PFSK-1 (cell line): ENCODE measurements around the gene OR52K2. TPM values are rescaled to one million over a fixed set of nuclear protein-coding genes. Genes with fewer than 3 reads are reported as not detected.

ENCODE experiments used
- FOXP2 ChIP-seq: optimal IDR thresholded peaks from 2 replicates; pipeline ENCODE3; 2011; ENCODE audit warnings: borderline replicate concordance, control low read depth, inconsistent platforms; ENCODE audit not compliant: insufficient read depth; ENCODE audit errors: extremely low read length, extremely low read depth
- POLR2AphosphoS5 ChIP-seq: IDR thresholded peaks from 2 replicates; pipeline ENCODE4 v1.6.1; 2012; ENCODE audit warnings: low read depth, mild to moderate bottlenecking, control low read depth, low read length, moderate library complexity
- SIN3A ChIP-seq: IDR thresholded peaks from 2 replicates; pipeline ENCODE4 v1.6.1; 2012; ENCODE audit warnings: mild to moderate bottlenecking, low read length, moderate library complexity, borderline replicate concordance; ENCODE audit not compliant: insufficient read depth
- TAF1 ChIP-seq: IDR thresholded peaks from 2 replicates; pipeline ENCODE4 v1.6.1; 2012; ENCODE audit warnings: low read length, control low read depth, borderline replicate concordance; ENCODE audit not compliant: insufficient read depth
- polyA plus RNA-seq: library from polyadenylated mRNA; unstranded; fragments of >200 nt; gene quantifications from one replicate; pipeline ENCODE4 v1.2.1, GENCODE V29; 2012; ENCODE audit warnings: low read depth, missing spikeins; ENCODE audit not compliant: insufficient read length
- TF ChIP-seq, protein P1 (sequence below), 2 experiments: IDR thresholded peaks; 2 replicates each; pipeline versions ENCODE4 v1.6.1 to v1.8.0; 2011 to 2012; ENCODE audit warnings: low read depth in 2 of 2, low read length in 2 of 2, control low read depth in 1 of 2, inconsistent platforms in 1 of 2, mild to moderate bottlenecking in 1 of 2, moderate library complexity in 1 of 2; ENCODE audit not compliant: insufficient read depth in 1 of 2

Gene OR52K2
- not detected for polyA plus RNA-seq

DNA sequence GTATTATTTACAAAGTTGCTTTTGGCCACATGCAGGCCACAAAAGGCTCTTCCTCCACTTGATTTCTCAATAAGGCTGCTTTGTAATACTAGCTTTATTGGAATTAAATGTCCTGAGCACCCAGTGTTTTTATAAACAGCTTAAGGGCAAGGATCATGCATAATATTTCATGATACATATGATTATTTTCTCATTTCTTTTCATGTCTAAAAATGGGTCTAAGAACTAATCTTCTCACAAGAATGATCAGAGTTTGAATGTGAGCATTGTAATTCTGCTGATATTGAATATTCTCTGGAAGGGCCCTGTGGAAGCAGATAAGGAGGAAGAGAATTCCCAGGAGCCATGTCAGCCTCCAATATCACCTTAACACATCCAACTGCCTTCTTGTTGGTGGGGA lies at the start of gene OR52K2:
Gene OR52K2 (plus strand): TSS at position 301 of the 400 bp plus-strand sequence. CDS start 45 bp downstream, at position 346.
- TF ChIP-seq TAF1 = no peak
- TF ChIP-seq FOXP2 = no peak
- TF ChIP-seq, protein P1, sequence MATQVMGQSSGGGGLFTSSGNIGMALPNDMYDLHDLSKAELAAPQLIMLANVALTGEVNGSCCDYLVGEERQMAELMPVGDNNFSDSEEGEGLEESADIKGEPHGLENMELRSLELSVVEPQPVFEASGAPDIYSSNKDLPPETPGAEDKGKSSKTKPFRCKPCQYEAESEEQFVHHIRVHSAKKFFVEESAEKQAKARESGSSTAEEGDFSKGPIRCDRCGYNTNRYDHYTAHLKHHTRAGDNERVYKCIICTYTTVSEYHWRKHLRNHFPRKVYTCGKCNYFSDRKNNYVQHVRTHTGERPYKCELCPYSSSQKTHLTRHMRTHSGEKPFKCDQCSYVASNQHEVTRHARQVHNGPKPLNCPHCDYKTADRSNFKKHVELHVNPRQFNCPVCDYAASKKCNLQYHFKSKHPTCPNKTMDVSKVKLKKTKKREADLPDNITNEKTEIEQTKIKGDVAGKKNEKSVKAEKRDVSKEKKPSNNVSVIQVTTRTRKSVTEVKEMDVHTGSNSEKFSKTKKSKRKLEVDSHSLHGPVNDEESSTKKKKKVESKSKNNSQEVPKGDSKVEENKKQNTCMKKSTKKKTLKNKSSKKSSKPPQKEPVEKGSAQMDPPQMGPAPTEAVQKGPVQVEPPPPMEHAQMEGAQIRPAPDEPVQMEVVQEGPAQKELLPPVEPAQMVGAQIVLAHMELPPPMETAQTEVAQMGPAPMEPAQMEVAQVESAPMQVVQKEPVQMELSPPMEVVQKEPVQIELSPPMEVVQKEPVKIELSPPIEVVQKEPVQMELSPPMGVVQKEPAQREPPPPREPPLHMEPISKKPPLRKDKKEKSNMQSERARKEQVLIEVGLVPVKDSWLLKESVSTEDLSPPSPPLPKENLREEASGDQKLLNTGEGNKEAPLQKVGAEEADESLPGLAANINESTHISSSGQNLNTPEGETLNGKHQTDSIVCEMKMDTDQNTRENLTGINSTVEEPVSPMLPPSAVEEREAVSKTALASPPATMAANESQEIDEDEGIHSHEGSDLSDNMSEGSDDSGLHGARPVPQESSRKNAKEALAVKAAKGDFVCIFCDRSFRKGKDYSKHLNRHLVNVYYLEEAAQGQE (IDR thresholded peaks at IDR 0.05; ENCODE audit: insufficient read depth in 1 of 2, low read depth in 2 of 2, low read length in 2 of 2) = no peak

GRCh38 chr11:4416306-4416705 lies 32.8 kb upstream of the OR52K2 start:
- TF ChIP-seq FOXP2 (no peak), POLR2AphosphoS5 (no peak), TAF1 (no peak), SIN3A (no peak)
- TF ChIP-seq, protein P1 (IDR thresholded peaks at IDR 0.05; ENCODE audit: insufficient read depth in 1 of 2, low read depth in 2 of 2, low read length in 2 of 2) = no peak

DNA sequence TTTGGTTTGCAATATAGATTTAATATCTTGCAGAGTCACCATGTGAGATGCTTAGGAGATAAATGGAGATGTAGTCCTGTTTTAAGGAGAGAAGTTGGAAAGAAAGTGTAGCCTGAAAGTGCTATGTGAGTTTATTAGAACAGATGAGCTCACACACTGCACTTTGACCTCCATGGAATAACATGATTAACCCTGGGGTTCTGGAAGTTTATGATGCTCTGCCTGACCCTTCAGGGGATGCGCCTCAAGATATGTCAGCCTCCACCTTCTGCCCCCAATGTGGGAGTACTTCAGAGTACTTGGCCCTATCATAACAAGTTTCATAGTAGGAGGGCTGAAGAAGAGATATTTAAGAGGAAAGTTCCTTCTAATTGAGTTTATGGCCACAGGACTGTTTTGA lies 32.3 kb upstream of the OR52K2 start:
- no peak for TF ChIP-seq TAF1
- TF ChIP-seq, protein P1 (IDR thresholded peaks at IDR 0.05; ENCODE audit: insufficient read depth in 1 of 2, low read depth in 2 of 2, low read length in 2 of 2) = no peak
- TF ChIP-seq SIN3A = no peak
- TF ChIP-seq POLR2AphosphoS5 = no peak
- no peak for TF ChIP-seq FOXP2

DNA sequence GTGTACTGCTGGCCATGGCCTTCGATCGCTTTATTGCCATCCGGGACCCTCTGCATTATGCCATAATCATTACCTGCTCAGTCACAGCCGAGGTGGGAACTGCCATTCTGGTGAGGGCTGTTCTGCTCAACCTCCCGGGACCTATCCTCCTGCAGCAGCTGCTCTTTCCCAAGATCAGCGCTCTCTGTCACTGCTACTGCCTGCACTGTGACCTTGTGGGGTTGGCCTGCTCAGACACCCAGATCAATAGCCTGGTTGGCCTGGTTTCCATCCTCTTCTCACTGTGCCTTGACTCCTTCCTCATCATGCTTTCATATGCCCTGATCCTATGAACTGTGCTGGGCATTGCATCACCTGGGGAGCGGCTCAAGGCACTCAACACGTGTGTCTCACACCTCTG lies 30.7 kb upstream of the OR52K2 start:
- no peak for TF ChIP-seq POLR2AphosphoS5

- TF ChIP-seq TAF1 = no peak
- TF ChIP-seq FOXP2 = no peak
- TF ChIP-seq POLR2AphosphoS5 = no peak
- no peak for TF ChIP-seq SIN3A
- TF ChIP-seq, protein P1 (IDR thresholded peaks at IDR 0.05; ENCODE audit: insufficient read depth in 1 of 2, low read depth in 2 of 2, low read length in 2 of 2) = no peak
These were observed 19.0 kb upstream of the OR52K2 start for GRCh38 chr11:4430051-4430450.

- no peak for TF ChIP-seq SIN3A
- TF ChIP-seq FOXP2 = no peak
- no peak for TF ChIP-seq TAF1
- TF ChIP-seq, protein P1 (IDR thresholded peaks at IDR 0.05; ENCODE audit: insufficient read depth in 1 of 2, low read depth in 2 of 2, low read length in 2 of 2) = no peak
- TF ChIP-seq POLR2AphosphoS5 = no peak
These were observed 15.2 kb upstream of the OR52K2 start for GRCh38 chr11:4433856-4434255.
